ENCODE data around the gene EML3.
"Not testable (repeated sequence)": the region's sequence is repeated elsewhere in the genome, so short reads cannot be mapped to it uniquely, and the experiment has no call there.

Gene EML3, protein sequence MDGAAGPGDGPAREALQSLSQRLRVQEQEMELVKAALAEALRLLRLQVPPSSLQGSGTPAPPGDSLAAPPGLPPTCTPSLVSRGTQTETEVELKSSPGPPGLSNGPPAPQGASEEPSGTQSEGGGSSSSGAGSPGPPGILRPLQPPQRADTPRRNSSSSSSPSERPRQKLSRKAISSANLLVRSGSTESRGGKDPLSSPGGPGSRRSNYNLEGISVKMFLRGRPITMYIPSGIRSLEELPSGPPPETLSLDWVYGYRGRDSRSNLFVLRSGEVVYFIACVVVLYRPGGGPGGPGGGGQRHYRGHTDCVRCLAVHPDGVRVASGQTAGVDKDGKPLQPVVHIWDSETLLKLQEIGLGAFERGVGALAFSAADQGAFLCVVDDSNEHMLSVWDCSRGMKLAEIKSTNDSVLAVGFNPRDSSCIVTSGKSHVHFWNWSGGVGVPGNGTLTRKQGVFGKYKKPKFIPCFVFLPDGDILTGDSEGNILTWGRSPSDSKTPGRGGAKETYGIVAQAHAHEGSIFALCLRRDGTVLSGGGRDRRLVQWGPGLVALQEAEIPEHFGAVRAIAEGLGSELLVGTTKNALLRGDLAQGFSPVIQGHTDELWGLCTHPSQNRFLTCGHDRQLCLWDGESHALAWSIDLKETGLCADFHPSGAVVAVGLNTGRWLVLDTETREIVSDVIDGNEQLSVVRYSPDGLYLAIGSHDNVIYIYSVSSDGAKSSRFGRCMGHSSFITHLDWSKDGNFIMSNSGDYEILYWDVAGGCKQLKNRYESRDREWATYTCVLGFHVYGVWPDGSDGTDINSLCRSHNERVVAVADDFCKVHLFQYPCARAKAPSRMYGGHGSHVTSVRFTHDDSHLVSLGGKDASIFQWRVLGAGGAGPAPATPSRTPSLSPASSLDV

DNA sequence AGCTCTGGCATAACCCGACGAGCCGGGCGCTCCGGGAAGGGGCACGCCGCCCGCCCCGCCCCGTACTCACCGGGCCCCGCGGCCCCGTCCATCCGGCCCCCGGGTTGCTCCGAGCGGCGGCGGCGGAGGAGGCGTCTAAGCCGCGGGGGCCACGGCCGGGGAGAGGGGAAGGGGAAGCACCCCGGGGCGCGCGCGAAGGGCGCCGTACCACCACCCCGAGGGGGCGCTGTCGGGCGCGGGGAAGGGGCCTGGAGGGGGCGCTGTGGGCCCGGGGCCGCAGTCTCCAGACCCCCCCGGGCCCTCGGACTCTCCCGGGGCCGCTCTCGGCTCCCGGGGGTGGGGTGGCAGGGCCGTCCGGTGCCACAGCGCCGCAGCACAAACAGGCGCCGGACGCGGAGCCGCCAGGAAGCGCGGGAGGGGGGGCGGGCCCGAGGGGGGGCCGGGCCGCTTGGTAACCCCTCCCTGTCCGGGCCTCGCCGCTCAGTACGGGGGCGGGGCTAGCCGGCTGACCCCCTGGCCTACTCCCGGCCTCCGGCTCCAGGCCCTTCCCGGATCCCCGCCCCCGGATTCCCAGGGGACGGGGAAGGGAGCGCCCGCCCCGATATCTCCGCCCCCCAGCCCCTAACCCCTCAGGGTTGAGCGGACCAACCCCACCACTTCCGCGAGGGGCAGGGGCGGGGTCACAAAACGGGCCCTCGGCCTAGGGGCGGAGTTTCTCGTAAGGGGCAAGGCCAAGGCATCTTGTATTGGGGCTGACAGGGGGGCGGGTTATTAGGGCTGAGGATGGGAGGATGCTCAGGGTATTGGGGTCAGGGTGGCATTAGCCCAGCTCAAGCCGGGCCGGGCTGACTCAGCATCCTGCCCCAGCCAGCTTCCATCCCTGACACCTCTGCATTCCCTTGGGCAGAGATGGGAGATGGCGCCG, at the start of gene EML3, which contains the start of gene ROM1:
Gene EML3 (minus strand): TSS at position 410 of the 925 bp plus-strand sequence. CDS start 318 bp downstream, at position 92.
Gene ROM1 (plus strand): TSS at position 892 of the 925 bp plus-strand sequence. CDS start 25 bp downstream, at position 917.
- DNase-seq, result peak; percentile 87

DNA sequence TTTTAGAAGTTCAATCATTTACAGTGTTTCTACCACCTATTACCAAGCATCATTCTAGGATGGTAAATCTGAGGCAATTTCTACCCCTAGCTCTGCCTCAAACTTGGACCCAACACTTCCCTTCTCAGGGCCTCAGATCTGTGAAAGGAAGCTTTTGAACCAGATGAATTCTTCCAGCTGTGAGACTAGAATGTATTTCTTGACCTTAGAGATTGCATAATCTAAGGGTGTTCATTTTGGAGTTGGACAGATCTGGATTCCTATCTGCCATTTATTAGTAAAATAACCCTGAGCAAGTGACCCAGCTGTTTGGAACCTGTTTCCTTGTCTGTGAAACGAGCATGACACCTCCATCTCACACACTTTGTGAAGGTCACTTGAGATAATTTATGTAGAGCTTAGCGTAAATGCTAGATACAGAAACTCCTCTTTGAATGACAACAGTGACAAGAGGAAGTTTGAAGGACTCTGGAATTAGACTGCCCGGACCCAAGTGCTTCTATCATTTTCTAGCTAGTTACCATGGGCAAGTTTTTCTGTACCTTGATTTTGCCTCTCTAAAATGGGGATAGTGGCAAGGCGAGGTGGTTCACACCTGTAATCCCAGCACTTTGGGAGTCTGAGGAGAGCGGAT, 44.3 kb upstream of the EML3 start:
- no peak for DNase-seq

DNA sequence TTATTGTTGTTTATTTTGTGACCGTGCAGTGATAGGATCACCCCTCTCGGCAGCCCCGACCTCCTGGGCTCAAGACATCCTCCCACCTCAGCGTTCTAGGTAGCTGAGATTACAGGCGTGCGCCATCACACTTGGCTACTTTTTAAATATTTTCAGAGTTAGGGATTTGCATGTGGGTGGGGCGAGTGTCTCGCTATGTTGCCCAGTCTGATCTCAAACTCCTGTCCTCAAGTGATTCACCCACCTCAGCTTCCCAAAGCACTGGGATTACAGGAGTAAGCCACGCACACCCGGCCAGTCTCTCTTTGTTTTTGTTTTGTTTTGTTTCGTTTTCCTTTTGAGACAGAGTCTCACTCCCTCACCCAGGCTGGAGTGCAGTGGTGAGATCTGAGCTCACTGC, 41.7 kb upstream of the EML3 start:
- DNase-seq, result no peak

DNA sequence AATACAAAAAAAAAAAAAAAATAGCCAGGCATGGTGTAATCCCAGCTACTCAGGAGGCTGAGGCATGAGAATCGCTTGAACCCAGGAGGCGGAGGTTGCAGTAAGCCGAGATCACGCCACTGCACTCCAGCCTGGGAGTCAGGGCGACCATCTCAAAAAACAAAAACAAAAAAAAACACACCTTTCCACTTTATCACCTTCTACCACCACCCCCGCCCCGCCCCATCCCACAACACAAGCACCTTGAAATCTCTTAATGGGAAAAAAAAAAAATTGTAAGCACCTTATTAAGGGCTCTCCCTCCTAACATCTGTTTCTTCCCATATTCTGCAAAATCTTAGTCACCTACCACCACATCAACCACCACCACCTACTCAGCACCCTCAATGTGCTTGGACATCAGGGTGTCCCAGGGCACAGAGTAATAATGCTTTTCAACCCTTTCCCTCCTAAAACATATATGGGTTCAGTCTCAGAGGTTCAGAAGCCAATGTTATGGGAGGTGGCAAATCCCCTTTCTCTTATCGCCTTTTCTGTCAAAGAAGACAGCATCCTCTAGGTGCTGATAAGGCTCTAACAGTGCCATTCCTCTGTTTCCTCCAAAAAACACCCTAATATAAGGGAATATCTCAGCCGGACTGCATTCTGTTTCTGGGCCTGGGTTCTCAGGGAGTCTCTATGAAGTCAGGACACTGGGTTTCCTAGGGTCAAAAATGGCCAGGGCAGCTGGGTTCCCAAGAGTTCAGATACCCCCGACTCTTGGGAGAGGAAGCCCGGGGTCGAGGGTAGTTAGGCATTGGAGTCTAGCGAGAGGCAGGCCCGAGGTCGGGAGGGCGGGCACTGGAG, 39.8 kb upstream of the EML3 start:
- DNase-seq, result no peak

DNA sequence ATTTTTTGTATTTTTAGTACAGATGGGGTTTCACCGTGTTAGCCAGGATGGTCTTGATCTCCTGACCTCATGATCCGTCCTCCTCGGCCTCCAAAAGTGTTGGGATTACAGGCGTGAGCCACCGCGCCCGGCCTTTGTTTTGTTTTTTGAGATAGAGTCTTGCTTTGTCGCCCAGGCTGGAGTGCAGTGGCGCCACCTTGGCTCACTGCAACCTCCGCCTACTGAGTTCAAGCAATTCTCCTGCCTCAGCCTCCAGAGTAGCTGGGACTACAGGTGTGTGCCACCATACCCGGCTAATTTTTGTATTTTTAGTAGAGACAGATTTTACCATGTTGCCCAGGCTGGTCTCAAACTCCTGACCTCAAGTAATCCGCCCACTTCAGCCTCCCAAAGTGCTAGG, 37.7 kb upstream of the EML3 start:
- DNase-seq, result not testable (repeated sequence)

DNA sequence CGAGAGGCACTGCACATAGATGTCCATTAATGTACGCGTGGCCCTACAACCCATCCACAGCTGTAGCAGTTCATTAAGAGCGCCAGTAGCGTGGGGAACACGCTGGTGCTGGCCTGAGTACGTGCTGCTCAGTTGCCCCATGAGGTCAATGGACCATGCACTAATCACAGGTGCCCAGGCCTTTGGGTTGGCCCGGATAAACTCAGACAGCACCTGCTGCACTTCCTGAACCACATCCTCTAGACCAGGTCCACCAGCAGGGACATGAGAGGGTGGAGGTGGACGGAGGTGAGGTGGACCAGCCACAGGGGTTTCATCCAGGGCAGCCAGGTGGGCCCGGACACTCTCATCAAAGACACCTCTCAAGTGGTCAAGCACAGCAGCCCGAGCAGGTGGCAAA, 36.9 kb upstream of the EML3 start:
- DNase-seq, result no peak

DNA sequence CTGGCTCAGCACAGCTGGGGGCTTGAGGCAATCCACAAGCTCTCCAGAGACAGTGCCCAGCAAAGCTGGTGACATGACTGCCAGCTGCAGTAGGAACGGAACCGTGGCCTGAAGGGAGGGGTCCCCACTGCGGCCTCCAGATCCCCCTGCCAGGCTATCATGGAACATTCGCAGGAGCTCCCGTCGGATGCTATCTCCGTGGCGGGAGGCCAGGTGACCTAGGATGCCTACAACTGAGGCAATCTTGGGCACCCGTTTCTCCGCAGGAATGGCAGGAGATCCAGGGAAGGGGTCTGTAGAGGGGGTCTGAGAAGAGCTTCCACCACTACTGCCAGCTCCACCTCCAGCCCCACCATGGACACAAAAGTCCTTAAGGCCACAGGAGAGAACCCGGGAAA, 36.4 kb upstream of the EML3 start:
- no peak for DNase-seq

DNA sequence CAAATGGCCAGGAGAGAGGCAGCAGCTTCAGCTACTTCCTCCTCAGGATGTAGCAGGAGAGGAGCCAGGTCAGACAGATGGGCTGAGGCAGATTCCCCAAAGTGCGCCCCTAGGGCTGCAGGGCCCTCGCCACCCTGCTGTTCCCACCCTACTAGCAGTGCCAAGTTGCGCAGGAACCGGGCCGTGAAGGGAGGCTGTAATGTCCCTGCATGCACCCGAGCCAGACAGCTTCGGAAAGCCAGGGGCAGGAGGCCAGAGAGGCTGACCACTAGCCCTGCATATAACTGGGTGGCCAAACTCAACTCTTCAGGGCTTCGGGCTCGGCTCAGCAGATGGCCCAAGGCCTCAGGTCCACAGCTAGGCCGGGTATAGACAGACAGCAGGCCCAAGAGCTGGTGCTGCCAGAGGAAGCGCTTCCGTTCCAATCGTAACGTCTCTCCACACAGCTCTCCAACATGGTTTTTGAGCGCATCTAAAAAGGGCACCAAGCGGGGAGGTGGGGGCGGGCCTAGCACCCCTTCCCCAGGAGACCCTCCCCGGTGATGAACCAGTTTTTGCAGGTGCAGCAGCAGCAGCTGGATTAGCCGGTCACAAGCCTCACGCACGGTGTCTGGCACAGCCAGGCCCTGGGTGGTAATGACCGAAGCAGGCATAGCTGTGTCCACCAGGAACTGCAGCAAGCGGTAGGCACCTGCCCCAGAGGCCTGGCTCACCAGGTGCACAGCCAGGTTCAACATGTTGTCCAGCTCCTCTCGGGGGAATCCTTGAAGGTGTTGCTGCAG, 35.8 kb upstream of the EML3 start:
- DNase-seq, result no peak

DNA sequence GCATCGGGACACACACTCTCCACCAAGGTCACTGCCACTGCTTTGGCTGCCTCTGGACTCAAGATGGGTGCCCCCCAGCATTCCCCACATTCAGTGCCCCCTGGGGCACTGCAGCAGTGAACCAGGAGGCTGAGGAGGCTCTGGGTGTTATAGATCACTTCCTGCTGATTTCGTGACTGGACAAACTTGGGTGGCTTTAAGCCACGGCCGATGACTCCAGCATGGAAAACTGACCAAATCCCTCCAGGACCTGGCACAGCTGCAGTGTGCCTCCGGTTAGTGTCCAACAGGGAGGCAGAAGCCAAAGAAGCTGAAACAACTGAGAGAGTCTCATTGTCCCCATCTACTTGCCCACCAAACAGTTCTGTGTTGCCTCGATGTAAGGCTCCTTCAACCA, 35.0 kb upstream of the EML3 start:
- no peak for DNase-seq

DNA sequence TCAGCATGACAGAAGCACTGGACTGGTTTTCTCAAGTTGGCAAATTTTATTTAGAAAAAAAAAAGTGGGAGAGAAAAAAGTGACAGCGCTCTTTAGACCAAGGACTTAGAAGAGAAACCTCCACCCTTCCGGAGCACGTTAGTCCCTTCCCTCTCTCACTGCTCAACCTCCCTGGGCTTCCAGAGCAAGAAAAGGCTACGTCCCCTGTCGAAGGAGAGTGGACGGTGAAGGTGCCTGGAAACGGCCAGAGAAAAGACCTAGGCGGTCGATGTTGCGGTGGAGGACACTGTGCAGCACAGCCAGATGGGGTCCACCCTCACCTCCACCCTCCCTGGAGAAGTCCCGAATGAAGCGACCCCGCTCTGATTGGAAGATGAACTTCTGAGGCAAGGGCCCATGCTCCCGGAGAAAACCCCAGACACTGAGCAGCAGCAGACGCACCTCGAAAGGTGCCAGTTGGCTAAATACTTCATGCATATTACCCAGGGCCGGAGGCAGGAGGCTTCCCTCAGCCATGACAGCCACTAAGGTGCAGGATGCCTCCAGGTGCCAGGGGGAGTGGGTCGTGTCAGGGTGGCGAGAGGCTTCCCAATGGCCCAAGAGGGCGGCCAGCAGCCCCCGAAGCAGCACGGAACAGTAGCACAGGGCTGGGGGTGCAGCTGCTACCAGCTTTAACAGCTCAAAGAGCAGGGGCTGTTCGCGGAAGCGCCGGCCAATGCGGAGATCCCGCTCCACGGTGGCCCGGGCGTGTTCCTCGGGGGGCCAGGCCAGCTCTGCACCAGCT, 34.4 kb upstream of the EML3 start:
- DNase-seq, result no peak

DNA sequence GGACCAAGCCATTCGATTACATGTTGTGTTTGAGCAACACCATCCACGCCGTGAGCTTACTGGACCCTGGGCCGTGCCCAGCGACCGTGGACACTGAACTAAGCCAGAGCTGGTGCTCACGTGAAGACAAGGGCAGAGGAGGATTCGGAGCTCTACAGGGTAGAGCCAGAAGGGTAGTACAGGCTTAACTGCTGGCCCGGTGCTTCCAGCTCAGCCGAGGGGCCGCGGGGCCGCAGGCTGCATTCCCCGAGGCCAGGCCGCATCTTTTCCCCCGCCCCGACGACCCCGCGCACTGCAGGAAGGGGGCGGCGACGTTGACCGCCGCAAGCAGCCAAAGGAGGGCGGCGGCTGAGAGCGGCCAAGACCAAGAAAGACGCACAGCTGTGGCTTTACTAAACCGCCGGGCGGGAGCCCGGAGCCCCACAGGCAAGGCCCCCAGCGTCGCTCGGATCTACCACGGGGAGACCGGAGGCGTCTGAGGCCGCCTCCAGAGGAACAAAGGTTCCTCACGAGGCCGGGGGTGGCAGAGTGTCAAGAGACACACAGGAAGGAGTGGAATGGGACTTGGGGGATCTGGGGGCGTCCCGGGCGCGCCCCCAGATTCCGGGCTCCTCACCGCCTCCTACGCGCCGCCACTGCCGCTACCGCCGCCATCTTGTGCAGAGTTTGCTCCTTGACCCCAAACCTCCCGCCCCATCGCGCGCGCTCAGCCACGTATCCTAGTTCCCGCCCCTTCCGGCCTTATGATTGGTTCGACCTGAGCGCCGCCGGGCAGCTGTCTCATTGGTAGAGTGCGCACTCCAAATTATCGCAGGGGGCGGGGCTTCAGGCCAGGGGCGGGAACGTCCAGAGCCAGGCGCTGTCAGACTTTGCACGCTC, 33.6 kb upstream of the EML3 start, which contains the start of gene GANAB:
Gene GANAB (minus strand): TSS at position 668 of the 879 bp plus-strand sequence. CDS start 14 bp downstream, at position 654.
- peak; percentile 100 for DNase-seq

DNA sequence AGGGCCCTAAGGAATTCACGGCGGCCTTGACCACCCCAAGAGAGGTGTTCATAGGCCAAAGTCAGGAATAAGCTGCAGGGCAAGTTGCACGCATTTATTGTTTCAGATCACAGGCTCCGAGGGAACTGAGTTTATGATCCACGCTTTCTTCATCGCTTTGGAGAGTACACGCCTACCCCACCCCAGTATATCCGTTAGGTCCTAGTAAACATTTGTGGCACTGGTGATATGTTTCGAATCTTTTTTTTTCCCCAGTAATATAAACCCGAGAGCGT, 33.0 kb upstream of the EML3 start:
- no peak for DNase-seq

DNA sequence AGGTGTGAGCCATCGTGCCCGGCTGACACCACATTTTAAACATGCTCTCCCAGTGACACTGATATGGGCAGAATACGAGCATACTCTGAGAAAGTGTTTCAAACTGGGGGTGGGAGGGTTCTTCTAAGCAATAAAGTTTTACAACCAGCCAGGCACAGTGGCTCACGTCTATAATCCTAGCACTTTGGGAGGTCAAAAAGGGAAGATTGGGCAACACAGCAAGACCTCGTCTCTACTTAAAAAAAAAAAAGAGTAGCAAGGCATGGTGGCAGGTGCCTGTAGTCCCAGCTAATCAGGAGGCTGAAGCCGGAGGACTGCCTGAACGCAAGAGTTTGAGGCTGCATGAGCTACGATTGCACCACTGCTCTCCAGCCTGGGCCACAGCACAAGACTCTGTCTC, 31.6 kb upstream of the EML3 start:
- DNase-seq, result no peak

DNA sequence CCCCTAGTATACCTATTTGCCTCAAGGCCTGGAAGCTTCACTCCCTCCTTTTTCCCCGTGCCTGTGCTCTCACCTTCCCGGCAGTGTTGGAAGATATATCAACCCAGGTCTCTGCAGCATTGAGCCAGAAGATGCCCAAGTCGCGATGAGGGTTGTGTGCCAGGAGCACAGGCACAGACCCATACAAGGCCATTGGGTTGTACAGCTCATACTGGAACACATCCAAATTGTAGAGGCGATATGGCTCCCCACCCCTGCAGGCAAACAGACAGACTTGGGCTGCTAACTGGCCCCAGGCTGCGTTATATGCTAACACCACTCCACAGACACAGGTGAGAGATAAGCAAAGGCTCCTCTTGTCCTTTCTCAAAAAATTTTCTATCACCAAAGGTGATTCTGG, 19.9 kb upstream of the EML3 start:
- no peak for DNase-seq

DNA sequence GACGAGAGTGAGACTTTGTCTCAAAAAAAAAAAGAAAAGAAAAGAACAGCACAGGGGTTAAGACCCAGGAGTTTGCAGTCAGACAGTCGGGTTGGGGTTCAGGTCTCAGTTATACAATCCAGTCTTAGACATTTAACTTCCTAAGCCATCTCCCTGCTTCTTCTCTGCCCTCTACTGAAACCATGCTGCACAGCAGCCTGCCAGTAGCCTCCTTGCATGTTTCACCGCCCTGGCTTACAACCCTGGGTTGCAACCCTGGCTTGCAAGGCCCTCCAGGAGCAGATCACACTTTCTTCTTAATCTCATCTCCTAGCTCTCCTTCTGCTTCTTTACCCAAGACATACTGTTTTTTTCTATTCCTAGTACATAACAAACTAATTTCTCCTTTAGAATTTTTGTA, 15.1 kb upstream of the EML3 start:
- DNase-seq, result no peak

DNA sequence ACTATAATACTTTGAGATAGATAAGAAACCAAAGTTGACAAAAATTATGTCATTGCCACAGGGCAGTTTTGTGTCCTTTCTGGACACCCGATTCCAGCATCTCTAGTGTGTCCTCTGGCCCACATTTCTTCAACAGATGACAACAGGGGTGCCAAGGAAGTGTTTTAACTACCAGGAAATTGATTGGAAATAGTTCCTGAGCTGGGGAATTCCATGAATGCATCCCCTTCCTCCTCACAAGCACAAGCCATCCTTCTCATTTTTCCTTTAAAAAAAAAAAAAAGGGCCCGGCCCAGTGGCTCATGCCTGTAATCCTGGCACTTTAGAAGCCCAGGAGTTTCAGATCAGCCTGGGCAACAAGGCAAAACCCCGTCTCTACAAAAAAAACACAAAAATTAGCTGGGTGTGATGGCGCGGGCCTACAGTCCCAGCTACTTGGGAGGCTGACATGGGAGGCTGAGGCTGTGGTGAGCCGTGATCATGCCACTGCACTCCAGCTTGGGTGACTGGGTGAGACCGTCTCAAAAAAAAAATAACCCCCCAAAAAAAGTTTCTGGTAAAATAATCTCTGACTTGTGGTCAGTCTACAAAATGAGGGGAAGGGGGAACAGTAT, 10.0 kb upstream of the EML3 start:
- DNase-seq, result no peak

DNA sequence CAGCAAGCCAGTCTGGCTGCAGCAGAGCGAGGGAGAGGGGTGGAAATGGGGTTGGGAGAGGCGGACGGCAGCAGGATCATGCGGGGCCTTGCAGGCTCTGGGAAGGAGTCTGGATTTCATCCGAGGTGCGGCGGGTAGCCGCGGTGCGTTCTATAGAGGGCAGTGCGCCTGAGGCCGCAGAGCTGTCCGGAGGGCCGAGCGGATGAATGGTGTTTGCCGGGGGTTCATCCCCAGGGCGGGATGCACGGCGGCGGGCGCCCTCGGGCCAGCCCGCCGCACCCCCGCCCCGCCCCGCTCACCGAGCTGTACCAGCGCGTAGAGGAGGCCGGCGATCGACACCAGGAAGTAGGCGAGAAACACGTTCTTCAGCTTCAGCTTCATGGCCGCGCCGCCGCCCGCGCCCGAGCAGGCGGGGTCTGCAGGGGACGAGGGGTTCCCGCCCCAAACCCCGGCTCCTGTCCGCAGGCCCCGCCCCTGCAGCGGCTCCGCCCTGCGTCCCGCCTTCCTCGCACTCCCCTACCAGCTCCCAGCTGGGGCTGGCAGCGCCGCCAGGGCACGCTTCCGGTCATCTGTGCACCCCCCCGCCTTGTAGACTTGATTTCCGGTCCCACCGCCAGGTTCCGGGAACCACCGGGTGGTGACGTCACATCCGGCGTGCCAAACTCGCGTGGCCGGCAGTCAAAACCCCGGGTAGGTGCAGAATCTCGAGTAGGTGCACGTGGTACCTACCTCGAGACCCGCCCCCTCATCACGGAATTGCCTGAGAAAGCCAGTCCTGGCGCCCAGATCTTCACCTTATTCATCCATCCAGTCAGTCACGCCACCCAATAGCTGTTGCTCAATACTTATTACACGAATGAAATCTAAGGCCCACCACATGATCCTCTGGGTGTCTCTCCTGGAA, 9.2 kb upstream of the EML3 start, which contains the start of gene B3GAT3:
Gene B3GAT3 (minus strand): TSS at position 420 of the 904 bp plus-strand sequence. CDS start 39 bp downstream, at position 381.
- peak; percentile 94 for DNase-seq
